ENCODE results near the gene CDH4. TPM values are rescaled to one million over a fixed set of nuclear protein-coding genes. Genes with fewer than 3 reads are reported as not detected.

Gene CDH4
- total and polyA plus RNA-seq, 2 donors (not counting 1 experiment from before 2014, with no cell fraction given) = not detected

DNA sequence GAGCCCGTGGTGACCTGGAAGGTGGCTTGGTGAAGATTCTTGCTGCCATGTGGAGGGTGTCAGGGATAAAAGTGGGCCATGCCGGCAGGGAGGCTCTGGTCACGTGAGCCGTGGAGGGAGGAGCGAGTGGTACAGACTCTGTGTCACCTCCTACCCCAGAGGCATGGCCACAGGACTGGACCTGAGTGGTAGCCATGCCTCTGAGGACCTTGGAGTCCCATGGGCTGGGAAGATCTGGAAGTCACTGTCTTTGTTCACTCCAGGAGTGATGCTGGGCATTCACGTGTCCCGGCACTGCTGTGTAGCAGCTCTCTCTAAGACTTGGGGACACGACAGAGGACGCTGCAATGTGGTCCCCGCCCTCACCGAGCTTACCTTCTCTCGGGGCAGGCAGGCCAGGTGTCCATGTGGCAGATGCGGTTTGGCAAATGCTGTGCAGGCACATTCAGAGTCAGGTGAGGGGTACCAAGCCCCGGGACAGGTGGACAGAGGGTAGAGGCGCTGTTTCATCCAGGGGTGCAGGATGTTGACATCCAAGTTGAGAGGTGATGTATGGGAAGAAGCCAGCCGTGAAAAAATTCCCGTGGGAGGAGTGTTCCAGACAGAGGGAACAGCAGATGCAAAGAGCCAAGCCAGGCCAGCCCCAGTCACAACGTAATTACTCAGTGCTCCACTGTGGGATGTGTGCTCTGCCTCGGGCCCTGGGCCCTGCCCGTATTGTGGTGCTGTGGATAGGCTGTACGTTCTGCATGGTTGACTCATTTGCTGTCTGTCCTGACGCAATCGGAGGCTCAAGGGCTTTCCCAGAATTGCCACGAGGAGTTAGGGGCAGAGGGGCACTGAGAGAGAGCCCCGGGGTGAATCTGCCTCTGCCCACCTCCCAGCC lies 505.9 kb downstream of the CDH4 start:
- H3K9me3 ChIP-seq (ENCODE audit: control extremely low read depth in 1 of 3, control insufficient read depth in 2 of 3, insufficient read depth in 1 of 3, low read length in 2 of 3) = peaks cover 0 to 12% (median 0%) of the 10 kb centered on the region in 3 donors
- Mint-ChIP-seq H3K4me1 (no peaks in the 10 kb centered on the region), H3K27me3 (no peaks in the 10 kb centered on the region), H3K27ac (no peak overlapping the region), H3K4me3 (no peak overlapping the region), H3K9me3 (ENCODE audit: insufficient read depth) (no peaks in the 10 kb centered on the region)
- no peak for ATAC-seq (ENCODE audit: low read depth)
- WGBS (ENCODE audit: insufficient coverage) = 87% methylated on average over 25 of the region's 25 CpGs
- no peak overlapping the region for H3K27ac ChIP-seq (ENCODE audit: low read length in 2 of 2)
- POLR2A ChIA-PET = no interaction called here
- H3K4me3 ChIP-seq (ENCODE audit: control extremely low read depth in 1 of 5, extremely low read depth in 1 of 5, insufficient read depth in 1 of 5, low read depth in 2 of 5, low read length in 4 of 5) = no peak overlapping the region
- TF ChIP-seq, protein P1, sequence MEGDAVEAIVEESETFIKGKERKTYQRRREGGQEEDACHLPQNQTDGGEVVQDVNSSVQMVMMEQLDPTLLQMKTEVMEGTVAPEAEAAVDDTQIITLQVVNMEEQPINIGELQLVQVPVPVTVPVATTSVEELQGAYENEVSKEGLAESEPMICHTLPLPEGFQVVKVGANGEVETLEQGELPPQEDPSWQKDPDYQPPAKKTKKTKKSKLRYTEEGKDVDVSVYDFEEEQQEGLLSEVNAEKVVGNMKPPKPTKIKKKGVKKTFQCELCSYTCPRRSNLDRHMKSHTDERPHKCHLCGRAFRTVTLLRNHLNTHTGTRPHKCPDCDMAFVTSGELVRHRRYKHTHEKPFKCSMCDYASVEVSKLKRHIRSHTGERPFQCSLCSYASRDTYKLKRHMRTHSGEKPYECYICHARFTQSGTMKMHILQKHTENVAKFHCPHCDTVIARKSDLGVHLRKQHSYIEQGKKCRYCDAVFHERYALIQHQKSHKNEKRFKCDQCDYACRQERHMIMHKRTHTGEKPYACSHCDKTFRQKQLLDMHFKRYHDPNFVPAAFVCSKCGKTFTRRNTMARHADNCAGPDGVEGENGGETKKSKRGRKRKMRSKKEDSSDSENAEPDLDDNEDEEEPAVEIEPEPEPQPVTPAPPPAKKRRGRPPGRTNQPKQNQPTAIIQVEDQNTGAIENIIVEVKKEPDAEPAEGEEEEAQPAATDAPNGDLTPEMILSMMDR (IDR thresholded peaks at IDR 0.05) = no peak
- TF ChIP-seq EZH2 (IDR thresholded peaks at IDR 0.05; ENCODE audit: borderline replicate concordance, insufficient read depth, low read depth, low read length, poor library complexity, severe bottlenecking) = no peak
- no peaks in the 10 kb centered on the region for H3K27me3 ChIP-seq (replicated peaks in 1 of 4; ENCODE audit: control extremely low read depth in 1 of 4, control insufficient read depth in 3 of 4, insufficient read depth in 4 of 4, low read length in 3 of 4)
- H3K4me2 ChIP-seq (replicated peaks; ENCODE audit: low read depth, low read length, poor library complexity, severe bottlenecking) = no peak overlapping the region
- H2AFZ ChIP-seq (ENCODE audit: insufficient read depth, low read depth, low read length, poor library complexity, severe bottlenecking) = no peak overlapping the region
- no peaks in the 10 kb centered on the region for H3K36me3 ChIP-seq (replicated peaks in 1 of 2; ENCODE audit: control extremely low read depth in 1 of 2, control insufficient read depth in 1 of 2, extremely low read depth in 1 of 2, insufficient read depth in 2 of 2, low read length in 1 of 2)
- intact Hi-C loops (cut with micrococcal nuclease) = no loop called here
- no peaks in the 10 kb centered on the region for H3K79me2 ChIP-seq (ENCODE audit: control insufficient read depth, insufficient read depth, low read length)
- no peaks in the 10 kb centered on the region for H3K4me1 ChIP-seq (ENCODE audit: control insufficient read depth in 2 of 2, insufficient read depth in 2 of 2, low read length in 2 of 2)
- CTCF ChIA-PET = no interaction called here
- no peak for DNase-seq
- H4K20me1 ChIP-seq (ENCODE audit: control insufficient read depth, insufficient read depth, low read length, poor library complexity, severe bottlenecking) = no peaks in the 10 kb centered on the region
- H3K9ac ChIP-seq (ENCODE audit: low read length) = no peak overlapping the region

DNA sequence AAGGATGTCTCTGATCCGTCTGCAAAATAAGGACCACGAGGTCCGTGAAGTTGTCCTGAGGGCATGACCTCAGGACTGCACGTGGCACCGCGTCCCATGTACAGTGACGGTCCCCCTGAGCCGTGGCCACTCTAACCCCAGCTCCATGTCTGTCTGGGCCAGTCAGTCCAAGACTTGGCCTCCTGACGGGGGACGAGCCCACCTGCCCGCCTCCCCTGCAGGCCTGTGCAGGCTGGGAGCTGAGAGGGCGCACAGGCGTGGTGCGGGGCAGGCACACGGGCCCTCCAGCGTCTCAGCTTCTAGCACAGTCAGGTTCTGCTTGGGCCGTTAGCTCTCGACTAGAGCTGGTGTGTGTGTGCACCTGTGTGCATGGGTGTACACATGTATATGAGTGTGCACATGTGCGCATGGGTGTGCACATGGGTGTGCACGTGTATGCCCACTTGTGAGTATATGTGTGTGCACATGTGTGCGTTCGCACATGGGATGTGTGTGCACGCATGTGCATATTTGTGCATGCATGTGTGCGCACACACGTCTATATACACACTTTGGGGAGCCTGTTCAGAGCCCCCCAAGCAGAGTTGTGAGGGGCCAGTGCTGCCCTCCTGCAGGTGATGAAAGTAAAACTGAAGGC lies 506.6 kb downstream of the CDH4 start:
- no peak for ATAC-seq (ENCODE audit: low read depth)
- H3K4me1 ChIP-seq (ENCODE audit: control insufficient read depth in 2 of 2, insufficient read depth in 2 of 2, low read length in 2 of 2) = no peaks in the 10 kb centered on the region
- CTCF ChIA-PET = no interaction called here
- POLR2A ChIA-PET = no interaction called here
- H3K9me3 Mint-ChIP-seq (ENCODE audit: insufficient read depth) = no peaks in the 10 kb centered on the region
- no peaks in the 10 kb centered on the region for H3K27me3 Mint-ChIP-seq
- no peak for TF ChIP-seq EZH2 (IDR thresholded peaks at IDR 0.05; ENCODE audit: borderline replicate concordance, insufficient read depth, low read depth, low read length, poor library complexity, severe bottlenecking)
- H4K20me1 ChIP-seq (ENCODE audit: control insufficient read depth, insufficient read depth, low read length, poor library complexity, severe bottlenecking) = no peaks in the 10 kb centered on the region
- H3K27me3 ChIP-seq (replicated peaks in 1 of 4; ENCODE audit: control extremely low read depth in 1 of 4, control insufficient read depth in 3 of 4, insufficient read depth in 4 of 4, low read length in 3 of 4) = no peaks in the 10 kb centered on the region
- H3K9ac ChIP-seq (ENCODE audit: low read length) = no peak overlapping the region
- no peak overlapping the region for H2AFZ ChIP-seq (ENCODE audit: insufficient read depth, low read depth, low read length, poor library complexity, severe bottlenecking)
- DNase-seq = no peak
- H3K4me1 Mint-ChIP-seq = no peaks in the 10 kb centered on the region
- intact Hi-C loops (cut with micrococcal nuclease) = no loop called here
- H3K79me2 ChIP-seq (ENCODE audit: control insufficient read depth, insufficient read depth, low read length) = no peaks in the 10 kb centered on the region
- no peak overlapping the region for H3K4me3 ChIP-seq (ENCODE audit: control extremely low read depth in 1 of 5, extremely low read depth in 1 of 5, insufficient read depth in 1 of 5, low read depth in 2 of 5, low read length in 4 of 5)
- H3K36me3 ChIP-seq (replicated peaks in 1 of 2; ENCODE audit: control extremely low read depth in 1 of 2, control insufficient read depth in 1 of 2, extremely low read depth in 1 of 2, insufficient read depth in 2 of 2, low read length in 1 of 2) = no peaks in the 10 kb centered on the region
- no peak overlapping the region for H3K4me2 ChIP-seq (replicated peaks; ENCODE audit: low read depth, low read length, poor library complexity, severe bottlenecking)
- no peak overlapping the region for H3K27ac ChIP-seq (ENCODE audit: low read length in 2 of 2)
- H3K27ac Mint-ChIP-seq = no peak overlapping the region
- peaks cover 0 to 16% (median 0%) of the 10 kb centered on the region in 3 donors for H3K9me3 ChIP-seq (ENCODE audit: control extremely low read depth in 1 of 3, control insufficient read depth in 2 of 3, insufficient read depth in 1 of 3, low read length in 2 of 3)
- 97% methylated on average over 25 of the region's 25 CpGs for WGBS (ENCODE audit: insufficient coverage)
- H3K4me3 Mint-ChIP-seq = no peak overlapping the region

Measured in B cell (primary cell).